K562 (cell line): ENCODE results near the gene OPRM1. TPM values are rescaled to one million over a fixed set of nuclear protein-coding genes. Genes with fewer than 3 reads are reported as not detected.

Source experiments
- ATAC-seq: fragments of 200-7000 bp; cut with Tn5 transposase; 3 replicates; pipeline ENCODE4 v1.9.1; 2020; ENCODE audit warnings: moderate library complexity
- BruUV-seq: library from RNA; stranded (reverse); fragments of 400-500 nt; replicated peaks from 2 replicates; lab custom pipeline; 2021; lab: Mats Ljungman, UMichigan
- CTCF ChIA-PET: fragments of 300-600 bp; formaldehyde crosslinking; extraction: SDS; loops from one replicate; lab custom pipeline; 2021; ENCODE audit warnings: low intra/inter-chr PET ratio; lab: Yijun Ruan, JAX
- POLR2A ChIA-PET: fragments of 300-600, 350-650 bp; sonication (Branson Sonifier 250); formaldehyde crosslinking; extraction: SDS; loops from one replicate; lab custom pipeline; 2021; ENCODE audit warnings: antibody characterized with exemption, inconsistent platforms; lab: Yijun Ruan, JAX
- DNase-seq, 4 experiments: peaks; one replicate each; pipeline versions ENCODE4 v3.0.0 to v3.0.0-alpha.2; 2011 to 2018; ENCODE audit warnings: low spot score in 3 of 4, mixed read lengths in 3 of 4; ENCODE audit errors: extremely low read depth in 1 of 4
- FAIRE-seq: peaks from 2 replicates; lab custom pipeline; 2011; peaks lifted over from hg19 to GRCh38; lab: Jason Lieb, UNC
- H2AFZ ChIP-seq: 2 replicates; pipeline ENCODE4 v1.6.0; 2011; ENCODE audit warnings: low read depth, low read length, control low read depth, inconsistent platforms
- H3K27ac ChIP-seq: fragments of 200-600 bp; 3 replicates; pipeline ENCODE4 v1.8.0; 2011; ENCODE audit warnings: low read depth, mild to moderate bottlenecking, control low read depth, inconsistent platforms, low read length, moderate library complexity, mixed read lengths; ENCODE audit errors: extremely low read depth
- H3K27me3 ChIP-seq, 2 experiments: fragments of 300-600 bp in 1 of 2; 2 replicates in 1 of 2; 3 replicates in 1 of 2; pipeline versions ENCODE4 v1.6.0 to v1.8.0; 2011; ENCODE audit warnings: inconsistent platforms in 2 of 2, low read length in 2 of 2, mild to moderate bottlenecking in 1 of 2, mixed read lengths in 1 of 2, moderate library complexity in 1 of 2; ENCODE audit not compliant: control insufficient read depth in 2 of 2, insufficient read depth in 2 of 2
- H3K36me3 ChIP-seq: fragments of 300-600 bp; 3 replicates; pipeline ENCODE4 v1.8.0; 2011; ENCODE audit warnings: mild to moderate bottlenecking, low read length, inconsistent platforms; ENCODE audit not compliant: control insufficient read depth, insufficient read depth
- H3K4me1 ChIP-seq, 2 experiments: fragments of 200-600 bp in 1 of 2; replicated peaks in 1 of 2; 2 replicates in 1 of 2; 3 replicates in 1 of 2; pipeline versions ENCODE4 v1.5.1 to v1.8.0; 2011; ENCODE audit warnings: inconsistent platforms in 2 of 2, low read length in 2 of 2, mild to moderate bottlenecking in 1 of 2, mixed read lengths in 1 of 2, moderate library complexity in 1 of 2; ENCODE audit not compliant: control insufficient read depth in 2 of 2, insufficient read depth in 2 of 2
- H3K4me2 ChIP-seq: 2 replicates; pipeline ENCODE4 v1.6.1; 2011; ENCODE audit warnings: low read length, control low read depth, inconsistent platforms, mixed read lengths; ENCODE audit not compliant: insufficient read depth
- H3K4me3 ChIP-seq: fragments of 200-600 bp; sonication (generic), shearing (Covaris generic); 2 replicates; pipeline ENCODE4 v1.5.1; 2016; ENCODE audit warnings: control low read depth, inconsistent platforms
- H3K79me2 ChIP-seq: fragments of 200-600 bp; 3 replicates; pipeline ENCODE4 v1.8.0; 2011; ENCODE audit warnings: low read length, inconsistent platforms; ENCODE audit not compliant: control insufficient read depth, insufficient read depth
- H3K9ac ChIP-seq, 2 experiments: 2 replicates each; pipeline versions ENCODE4 v1.6.0 to v1.6.1; 2011; ENCODE audit warnings: low read depth in 2 of 2, low read length in 2 of 2, control low read depth in 1 of 2, inconsistent platforms in 1 of 2, mild to moderate bottlenecking in 1 of 2, mixed read lengths in 1 of 2; ENCODE audit not compliant: insufficient read depth in 1 of 2
- H3K9me1 ChIP-seq: one replicate; pipeline ENCODE4 v1.6.0; 2011; ENCODE audit warnings: inconsistent platforms, mild to moderate bottlenecking, low read length, moderate library complexity; ENCODE audit not compliant: control insufficient read depth, insufficient read depth
- H3K9me3 ChIP-seq: replicated peaks from 2 replicates; pipeline ENCODE4 v1.5.1; 2011; ENCODE audit warnings: low read depth, low read length, inconsistent platforms; ENCODE audit not compliant: control insufficient read depth, insufficient read depth
- H4K20me1 ChIP-seq: replicated peaks from 2 replicates; pipeline ENCODE4 v1.6.1; 2011; ENCODE audit warnings: low read length, inconsistent platforms, mixed read lengths; ENCODE audit not compliant: control insufficient read depth, insufficient read depth
- HMG20B ChIP-seq: fragments of 250-450 bp; sonication (Bioruptor Pico); IDR thresholded peaks from 2 replicates; pipeline ENCODE4 v1.5.0; 2021; ENCODE audit warnings: mild to moderate bottlenecking
- MXD1 ChIP-seq: fragments of 250-450 bp; sonication (Bioruptor Pico); IDR thresholded peaks from 2 replicates; pipeline ENCODE4 v1.8.0; 2021; ENCODE audit warnings: borderline replicate concordance, mild to moderate bottlenecking, moderate library complexity; ENCODE audit not compliant: poor library complexity, severe bottlenecking
- PATZ1 ChIP-seq: fragments of 250-450 bp; sonication (Bioruptor Pico); IDR thresholded peaks from 2 replicates; pipeline ENCODE4 v1.5.0; 2020; ENCODE audit warnings: mild to moderate bottlenecking, borderline replicate concordance
- PHB2 ChIP-seq: fragments of 450-650 bp; IDR thresholded peaks from 2 replicates; pipeline ENCODE4 v1.6.1; 2017; ENCODE audit warnings: low read depth
- SNRNP70 ChIP-seq: fragments of 200-400 bp; formaldehyde crosslinking; optimal IDR thresholded peaks from 2 replicates; pipeline ENCODE3; 2017; ENCODE audit warnings: low read depth, low read length
- TARDBP ChIP-seq: fragments of 450-650 bp; IDR thresholded peaks from 2 replicates; pipeline ENCODE4 v1.6.1; 2016
- ZNF445 ChIP-seq: fragments of 250-450 bp; sonication (Bioruptor Pico); IDR thresholded peaks from 2 replicates; pipeline ENCODE4 v1.4.0; 2020; ENCODE audit warnings: low read depth, mild to moderate bottlenecking, moderate library complexity
- ZNF639 ChIP-seq, 2 experiments: fragments of 200-800 bp in 1 of 2; sonication (Bioruptor generic) in 1 of 2; sonication (generic) in 1 of 2; formaldehyde crosslinking in 1 of 2; IDR thresholded peaks in 1 of 2; conservative IDR thresholded peaks in 1 of 2; 2 replicates each; pipeline versions ENCODE4 v1.5.0 to v1.6.1; 2016 to 2020; ENCODE audit warnings: missing compliant biosample characterization in 1 of 2, missing genetic modification characterization in 1 of 2, missing genetic modification reagents in 1 of 2
- ZNF764 ChIP-seq: fragments of 250-450 bp; sonication (Bioruptor Pico); IDR thresholded peaks from 2 replicates; pipeline ENCODE4 v1.4.0; 2020; ENCODE audit warnings: low read depth, mild to moderate bottlenecking, moderate library complexity
- ZNF778 ChIP-seq: fragments of 450-650 bp; formaldehyde crosslinking; IDR thresholded peaks from 2 replicates; pipeline ENCODE4 v1.4.0; 2020; ENCODE audit warnings: mild to moderate bottlenecking, moderate library complexity
- WGBS: fragments of 100-300 bp; shearing (Covaris generic); methylation state at CpG from one replicate; pipeline ENCODE4 v1.1.6; 2016; ENCODE audit warnings: low coverage, mixed read lengths; ENCODE audit not compliant: insufficient coverage; ENCODE audit errors: missing lambda C conversion rate; 5-methylcytosine and 5-hydroxymethylcytosine counted together
- in situ Hi-C: fragments of 300-500 bp; cut with MboI; formaldehyde crosslinking; loops from 4 replicates; pipeline ENCODE4 v1.15.0; 2018; ENCODE audit warnings: inconsistent platforms, mixed read lengths
- intact Hi-C: fragments of 100-400 bp; cut with micrococcal nuclease; formaldehyde crosslinking; loops from 2 replicates; pipeline ENCODE4 v1.14.2; 2022
- polyA plus RNA-seq, 8 experiments: library from polyadenylated mRNA; depleted of rRNA in 4 of 8; stranded (reverse) in 5 of 8; unstranded in 3 of 8; fragments of >200 nt; fragmentation: Nextera tagmentation in 2 of 8; fragmentation: Illumina TruSeq in 1 of 8; extraction: Ambion mirVana in 2 of 8; extraction: Trizol in 1 of 8; gene quantifications; 2 replicates each; pipeline versions ENCODE4 v1.2.1 to v1.2.3, GENCODE V29; 2011 to 2014; ENCODE audit warnings: inconsistent platforms in 1 of 8, missing spikeins in 1 of 8
- total RNA-seq, 7 experiments: library from RNA; depleted of rRNA in 6 of 7; stranded (reverse); fragments of >200 nt in 6 of 7; fragmentation: Illumina TruSeq in 2 of 7; extraction: Trizol in 2 of 7; gene quantifications; 2 replicates each; pipeline versions ENCODE4 v1.2.1 to v1.2.3, GENCODE V29; 2011 to 2021; ENCODE audit warnings: low replicate concordance in 1 of 7
- TF ChIP-seq, protein P1 (sequence below): fragments of 250-450 bp; sonication (Bioruptor Pico); IDR thresholded peaks from 2 replicates; pipeline ENCODE4 v1.8.0; 2022; ENCODE audit warnings: moderate library complexity, mild to moderate bottlenecking, inconsistent platforms
- TF ChIP-seq, protein P2 (sequence below): fragments of 250-450 bp; sonication (Bioruptor Pico); IDR thresholded peaks from 2 replicates; pipeline ENCODE4 v1.4.0; 2020; ENCODE audit warnings: borderline replicate concordance

OPRM1 gene
- total and polyA plus RNA-seq, 9 of the 15 experiments (the other 6 are each of a cell fraction or from before 2014, with no cell fraction given): not detected

- FAIRE-seq: no peak
- ChIA-PET CTCF (no interaction called here), POLR2A (no interaction called here)
- Histone ChIP-seq H3K4me3 (no peak overlapping the region), H3K9me1 (no peaks in the 10 kb centered on the region), H3K27ac (no peak overlapping the region), H3K79me2 (no peaks in the 10 kb centered on the region), H3K4me2 (no peak overlapping the region), H3K9ac (no peak overlapping the region), H3K27me3 (no peaks in the 10 kb centered on the region), H2AFZ (no peak overlapping the region), H3K4me1 (no peaks in the 10 kb centered on the region), H3K9me3 (peaks cover 2% of the 10 kb centered on the region; the same call in 1 of the 2 replicates), H4K20me1 (no peaks in the 10 kb centered on the region), H3K36me3 (no peaks in the 10 kb centered on the region)
- no TSS peak for BruUV-seq
- intact Hi-C loops: no loop called here
- 0% methylated on average over 3 of the region's 3 CpGs for WGBS
- ATAC-seq: no peak
- no peak for DNase-seq
- in situ Hi-C loops: no loop called here
- TF ChIP-seq, protein P1, sequence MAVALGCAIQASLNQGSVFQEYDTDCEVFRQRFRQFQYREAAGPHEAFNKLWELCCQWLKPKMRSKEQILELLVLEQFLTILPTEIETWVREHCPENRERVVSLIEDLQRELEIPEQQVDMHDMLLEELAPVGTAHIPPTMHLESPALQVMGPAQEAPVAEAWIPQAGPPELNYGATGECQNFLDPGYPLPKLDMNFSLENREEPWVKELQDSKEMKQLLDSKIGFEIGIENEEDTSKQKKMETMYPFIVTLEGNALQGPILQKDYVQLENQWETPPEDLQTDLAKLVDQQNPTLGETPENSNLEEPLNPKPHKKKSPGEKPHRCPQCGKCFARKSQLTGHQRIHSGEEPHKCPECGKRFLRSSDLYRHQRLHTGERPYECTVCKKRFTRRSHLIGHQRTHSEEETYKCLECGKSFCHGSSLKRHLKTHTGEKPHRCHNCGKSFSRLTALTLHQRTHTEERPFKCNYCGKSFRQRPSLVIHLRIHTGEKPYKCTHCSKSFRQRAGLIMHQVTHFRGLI (CRISPR knock-in tag): no peak
- no peak for TF ChIP-seq SNRNP70
- TF ChIP-seq MXD1 (CRISPR knock-in tag): no peak
- TF ChIP-seq, protein P2, sequence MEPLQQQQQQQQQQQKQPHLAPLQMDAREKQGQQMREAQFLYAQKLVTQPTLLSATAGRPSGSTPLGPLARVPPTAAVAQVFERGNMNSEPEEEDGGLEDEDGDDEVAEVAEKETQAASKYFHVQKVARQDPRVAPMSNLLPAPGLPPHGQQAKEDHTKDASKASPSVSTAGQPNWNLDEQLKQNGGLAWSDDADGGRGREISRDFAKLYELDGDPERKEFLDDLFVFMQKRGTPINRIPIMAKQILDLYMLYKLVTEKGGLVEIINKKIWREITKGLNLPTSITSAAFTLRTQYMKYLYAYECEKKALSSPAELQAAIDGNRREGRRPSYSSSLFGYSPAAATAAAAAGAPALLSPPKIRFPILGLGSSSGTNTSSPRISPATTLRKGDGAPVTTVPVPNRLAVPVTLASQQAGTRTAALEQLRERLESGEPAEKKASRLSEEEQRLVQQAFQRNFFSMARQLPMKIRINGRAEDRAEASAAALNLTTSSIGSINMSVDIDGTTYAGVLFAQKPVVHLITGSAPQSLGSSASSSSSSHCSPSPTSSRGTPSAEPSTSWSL (CRISPR knock-in tag): no peak
- TF ChIP-seq PHB2: no peak
- no peak for TF ChIP-seq ZNF764
- no peak for TF ChIP-seq TARDBP
- TF ChIP-seq ZNF639 (CRISPR knock-in tag; conservative IDR thresholded peaks at IDR 0.05 in 1 of 2, IDR thresholded peaks at IDR 0.05 in 1 of 2): no peak
- no peak for TF ChIP-seq HMG20B
- TF ChIP-seq PATZ1 (CRISPR knock-in tag): no peak
- no peak for TF ChIP-seq ZNF778 (CRISPR knock-in tag)
- TF ChIP-seq ZNF445 (CRISPR knock-in tag): no peak
Observed at GRCh38 chr6:153994004-153994403, 45.0 kb upstream of the OPRM1 start.
